HepG2 (cell line): ENCODE data around the gene NES. TPM values are rescaled to one million over a fixed set of nuclear protein-coding genes. Genes with fewer than 3 reads are reported as not detected.

Source experiments
- BCL6 ChIP-seq: IDR thresholded peaks from 2 replicates; pipeline ENCODE4 v1.6.1; 2016; ENCODE audit warnings: missing genetic modification reagents, missing compliant biosample characterization
- BCLAF1 ChIP-seq: fragments of 450-650 bp; IDR thresholded peaks from 2 replicates; pipeline ENCODE4 v1.6.1; 2017; ENCODE audit warnings: mild to moderate bottlenecking
- BHLHE40 ChIP-seq: IDR thresholded peaks from 2 replicates; pipeline ENCODE4 v1.6.1; 2011; ENCODE audit warnings: low read length, improper control_type of control experiment
- CHCHD3 ChIP-seq: sonication (generic); formaldehyde crosslinking; IDR thresholded peaks from 2 replicates; pipeline ENCODE4 v1.8.0; 2022; ENCODE audit warnings: mild to moderate bottlenecking, missing genetic modification reagents, moderate library complexity
- EEA1 ChIP-seq: sonication (generic); formaldehyde crosslinking; IDR thresholded peaks from 2 replicates; pipeline ENCODE4 v1.5.1; 2020; ENCODE audit warnings: mild to moderate bottlenecking, missing genetic modification reagents, borderline replicate concordance
- HNRNPL ChIP-seq: fragments of 200-400 bp; formaldehyde crosslinking; IDR thresholded peaks from 2 replicates; pipeline ENCODE4 v1.6.1; 2017; ENCODE audit warnings: mild to moderate bottlenecking, low read depth, low read length
- JUN ChIP-seq: sonication (generic); formaldehyde crosslinking; IDR thresholded peaks from 2 replicates; pipeline ENCODE4 v1.4.0; 2020; ENCODE audit warnings: mild to moderate bottlenecking, missing genetic modification reagents
- KLF9 ChIP-seq: IDR thresholded peaks from 2 replicates; pipeline ENCODE4 v1.6.1; 2016; ENCODE audit warnings: low read depth
- MED13 ChIP-seq: sonication (generic); formaldehyde crosslinking; IDR thresholded peaks from 2 replicates; pipeline ENCODE4 v1.5.0; 2020; ENCODE audit warnings: missing genetic modification reagents
- MIER2 ChIP-seq: IDR thresholded peaks from 2 replicates; pipeline ENCODE4 v1.6.1; 2016; ENCODE audit warnings: missing biosample characterization, missing genetic modification reagents
- NKX3-1 ChIP-seq: sonication (generic); formaldehyde crosslinking; IDR thresholded peaks from 2 replicates; pipeline ENCODE4 v1.5.0; 2020; ENCODE audit warnings: missing genetic modification reagents
- SRSF9 ChIP-seq: fragments of 200-400 bp; formaldehyde crosslinking; IDR thresholded peaks from 2 replicates; pipeline ENCODE4 v1.6.1; 2018; ENCODE audit warnings: borderline replicate concordance, mild to moderate bottlenecking, low read depth, low read length; ENCODE audit not compliant: insufficient read depth, poor library complexity, severe bottlenecking
- ZNF362 ChIP-seq: sonication (generic); formaldehyde crosslinking; IDR thresholded peaks from 2 replicates; pipeline ENCODE4 v1.4.0; 2020; ENCODE audit warnings: missing genetic modification reagents, mild to moderate bottlenecking, borderline replicate concordance
- ZNF552 ChIP-seq: sonication (generic); formaldehyde crosslinking; IDR thresholded peaks from 2 replicates; pipeline ENCODE4 v1.9.0; 2022; ENCODE audit warnings: missing genetic modification reagents, mild to moderate bottlenecking, borderline replicate concordance
- ZNF614 ChIP-seq: IDR thresholded peaks from 2 replicates; pipeline ENCODE4 v1.6.1; 2018; ENCODE audit warnings: missing biosample characterization, missing genetic modification reagents, inconsistent platforms, borderline replicate concordance
- ZNF713 ChIP-seq: sonication (generic); formaldehyde crosslinking; IDR thresholded peaks from 2 replicates; pipeline ENCODE4 v1.4.0; 2020; ENCODE audit warnings: mild to moderate bottlenecking, missing genetic modification reagents
- ZNF770 ChIP-seq: sonication (generic); formaldehyde crosslinking; IDR thresholded peaks from 2 replicates; pipeline ENCODE4 v1.5.0; 2020; ENCODE audit warnings: mild to moderate bottlenecking, missing genetic modification reagents
- ZNF850 ChIP-seq: sonication (generic); formaldehyde crosslinking; conservative IDR thresholded peaks from 2 replicates; pipeline ENCODE4 v1.9.0; 2021; ENCODE audit warnings: mild to moderate bottlenecking, missing genetic modification reagents
- polyA plus RNA-seq, 8 experiments: library from polyadenylated mRNA; depleted of rRNA in 3 of 8; stranded (reverse) in 7 of 8; unstranded in 1 of 8; fragments of >200 nt; fragmentation: Illumina TruSeq in 4 of 8; extraction: Trizol in 4 of 8; gene quantifications; 2 replicates each; pipeline versions ENCODE4 v1.2.1 to v1.2.3, GENCODE V29; 2011 to 2016; ENCODE audit warnings: low read depth in 4 of 8, missing spikeins in 1 of 8, mixed read lengths in 1 of 8; ENCODE audit not compliant: insufficient read depth in 1 of 8
- total RNA-seq, 5 experiments: library from RNA; depleted of rRNA; stranded (reverse); fragments of >200 nt; fragmentation: Illumina TruSeq; extraction: Trizol; gene quantifications; 2 replicates each; pipeline ENCODE4 v1.2.3, GENCODE V29; 2016; ENCODE audit warnings: low read depth in 1 of 5
- TF ChIP-seq, protein P1 (sequence below): sonication (generic); formaldehyde crosslinking; IDR thresholded peaks from 2 replicates; pipeline ENCODE4 v1.4.0; 2020; ENCODE audit warnings: missing genetic modification reagents, borderline replicate concordance

The NES gene
- total and polyA plus RNA-seq, 2 of the 13 experiments (the other 11 are each of a cell fraction or from before 2014, with no cell fraction given): 1.7 to 16.6 TPM

GRCh38 chr1:156689035-156689952 lies 12.1 kb upstream of the NES start (continued):
- no peak for TF ChIP-seq ZNF362 (CRISPR knock-in tag)
- TF ChIP-seq EEA1: no peak
- TF ChIP-seq HNRNPL: peak; percentile 73; the same call in 1 of the 2 replicates
- TF ChIP-seq ZNF614 (CRISPR knock-in tag): 0 out of 2 replicates have a peak, but pooled peaks have one; percentile 46
- TF ChIP-seq NKX3-1: no peak
- no peak for TF ChIP-seq BCLAF1
- TF ChIP-seq MED13 (CRISPR knock-in tag): no peak
- TF ChIP-seq ZNF713 (CRISPR knock-in tag): no peak
- no peak for TF ChIP-seq ZNF552
- TF ChIP-seq MIER2 (CRISPR knock-in tag): no peak
- TF ChIP-seq ZNF770 (CRISPR knock-in tag): no peak
- no peak for TF ChIP-seq ZNF850 (CRISPR knock-in tag)
- TF ChIP-seq KLF9 (CRISPR knock-in tag): no peak
- no peak for TF ChIP-seq BHLHE40
- no peak for TF ChIP-seq CHCHD3 (CRISPR knock-in tag)
- TF ChIP-seq BCL6: peak; percentile 18; the same call in 1 of the 2 replicates
- TF ChIP-seq SRSF9: no peak
- TF ChIP-seq JUN (CRISPR knock-in tag): no peak
- TF ChIP-seq, protein P1, sequence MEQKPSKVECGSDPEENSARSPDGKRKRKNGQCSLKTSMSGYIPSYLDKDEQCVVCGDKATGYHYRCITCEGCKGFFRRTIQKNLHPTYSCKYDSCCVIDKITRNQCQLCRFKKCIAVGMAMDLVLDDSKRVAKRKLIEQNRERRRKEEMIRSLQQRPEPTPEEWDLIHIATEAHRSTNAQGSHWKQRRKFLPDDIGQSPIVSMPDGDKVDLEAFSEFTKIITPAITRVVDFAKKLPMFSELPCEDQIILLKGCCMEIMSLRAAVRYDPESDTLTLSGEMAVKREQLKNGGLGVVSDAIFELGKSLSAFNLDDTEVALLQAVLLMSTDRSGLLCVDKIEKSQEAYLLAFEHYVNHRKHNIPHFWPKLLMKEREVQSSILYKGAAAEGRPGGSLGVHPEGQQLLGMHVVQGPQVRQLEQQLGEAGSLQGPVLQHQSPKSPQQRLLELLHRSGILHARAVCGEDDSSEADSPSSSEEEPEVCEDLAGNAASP: 0 out of 2 replicates have a peak, but pooled peaks have one; percentile 32
